Vagina (tissue), 2 donors: Measurements from ENCODE around the gene RHOH.

Experiments
- POLR2AphosphoS5 ChIP-seq, 2 donors: sonication (generic); formaldehyde crosslinking; IDR thresholded peaks; one replicate each; pipeline ENCODE4 v1.9.0; 2017; ENCODE audit warnings: antibody characterized with exemption in 2 of 2, mild to moderate bottlenecking in 2 of 2, low read depth in 1 of 2; ENCODE audit not compliant: insufficient read depth in 1 of 2
- TF ChIP-seq, protein P1 (sequence below), 3 experiments: fragments of 450-650 bp in 2 of 3; fragments of 200-600 bp in 1 of 3; sonication (generic) in 1 of 3; IDR thresholded peaks; one replicate each; pipeline ENCODE4 v1.5.1; 2017 to 2019; ENCODE audit warnings: antibody characterized with exemption in 3 of 3, mild to moderate bottlenecking in 2 of 3, moderate library complexity in 2 of 3

DNA sequence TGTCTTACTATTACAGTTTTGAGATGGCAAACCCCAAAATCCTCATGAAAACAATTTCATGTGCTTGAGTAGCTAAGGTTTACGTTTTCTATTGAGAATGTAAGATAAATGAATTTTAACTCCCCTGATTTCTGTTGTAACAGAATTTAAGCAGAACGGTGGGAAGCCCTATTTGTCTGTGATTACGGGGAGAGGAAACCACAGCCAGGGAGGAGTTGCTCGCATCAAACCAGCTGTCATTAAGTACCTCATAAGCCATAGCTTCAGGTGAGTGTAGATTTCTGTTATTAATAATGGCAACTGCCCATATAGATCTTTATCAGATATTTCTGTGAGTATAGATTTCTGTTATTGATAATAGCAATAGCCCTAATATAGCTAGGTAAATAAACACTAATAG, 44.2 kb upstream of the RHOH start:
- TF ChIP-seq, protein P1, sequence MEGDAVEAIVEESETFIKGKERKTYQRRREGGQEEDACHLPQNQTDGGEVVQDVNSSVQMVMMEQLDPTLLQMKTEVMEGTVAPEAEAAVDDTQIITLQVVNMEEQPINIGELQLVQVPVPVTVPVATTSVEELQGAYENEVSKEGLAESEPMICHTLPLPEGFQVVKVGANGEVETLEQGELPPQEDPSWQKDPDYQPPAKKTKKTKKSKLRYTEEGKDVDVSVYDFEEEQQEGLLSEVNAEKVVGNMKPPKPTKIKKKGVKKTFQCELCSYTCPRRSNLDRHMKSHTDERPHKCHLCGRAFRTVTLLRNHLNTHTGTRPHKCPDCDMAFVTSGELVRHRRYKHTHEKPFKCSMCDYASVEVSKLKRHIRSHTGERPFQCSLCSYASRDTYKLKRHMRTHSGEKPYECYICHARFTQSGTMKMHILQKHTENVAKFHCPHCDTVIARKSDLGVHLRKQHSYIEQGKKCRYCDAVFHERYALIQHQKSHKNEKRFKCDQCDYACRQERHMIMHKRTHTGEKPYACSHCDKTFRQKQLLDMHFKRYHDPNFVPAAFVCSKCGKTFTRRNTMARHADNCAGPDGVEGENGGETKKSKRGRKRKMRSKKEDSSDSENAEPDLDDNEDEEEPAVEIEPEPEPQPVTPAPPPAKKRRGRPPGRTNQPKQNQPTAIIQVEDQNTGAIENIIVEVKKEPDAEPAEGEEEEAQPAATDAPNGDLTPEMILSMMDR (IDR thresholded peaks at IDR 0.05), result no peak
- TF ChIP-seq POLR2AphosphoS5 (IDR thresholded peaks at IDR 0.05; ENCODE audit: insufficient read depth in 1 of 2, low read depth in 1 of 2), result no peak
